H1 (cell line): ENCODE measurements around the gene KNDC1. TPM values are rescaled to one million over a fixed set of nuclear protein-coding genes. Genes with fewer than 3 reads are reported as not detected.

Experiments used
- JUND ChIP-seq: IDR thresholded peaks from 2 replicates; pipeline ENCODE4 v1.6.1; 2011; ENCODE audit warnings: mild to moderate bottlenecking, improper control_type of control experiment, low read length
- NANOG ChIP-seq: IDR thresholded peaks from 2 replicates; pipeline ENCODE4 v1.6.1; 2011; ENCODE audit warnings: low read length, low read depth, mild to moderate bottlenecking, inconsistent platforms; ENCODE audit not compliant: insufficient read depth, poor library complexity, severe bottlenecking
- PHF8 ChIP-seq: fragments of 200-600 bp; sonication (generic); conservative IDR thresholded peaks from 2 replicates; pipeline ENCODE4 v1.7.1; 2012; ENCODE audit warnings: low read depth, mild to moderate bottlenecking, inconsistent platforms, low read length, moderate library complexity
- RFX5 ChIP-seq: IDR thresholded peaks from 2 replicates; pipeline ENCODE4 v1.6.1; 2011; ENCODE audit warnings: low read depth, low read length, improper control_type of control experiment, borderline replicate concordance
- TAF7 ChIP-seq: optimal IDR thresholded peaks from 2 replicates; pipeline ENCODE3; 2011; ENCODE audit warnings: low read depth, mild to moderate bottlenecking, inconsistent platforms, low read length, moderate library complexity, borderline replicate concordance
- polyA plus RNA-seq, 7 experiments: library from polyadenylated mRNA; depleted of rRNA in 3 of 7; stranded (reverse) in 5 of 7; unstranded in 2 of 7; fragments of >200 nt in 5 of 7; fragments of 200-250 nt in 2 of 7; gene quantifications; 1 replicate in 5 of 7; 2 replicates in 1 of 7; 4 replicates in 1 of 7; pipeline versions ENCODE4 v1.2.1 to v1.2.3, GENCODE V29; 2011 to 2013; ENCODE audit warnings: missing spikeins in 2 of 7, mixed read lengths in 2 of 7
- total RNA-seq: library from RNA; stranded (reverse); fragmentation: NEBNext Ultra II Directional; extraction: Animal tissue kit (Norgen Biotek cat#: 25700); gene quantifications from 2 replicates; pipeline ENCODE4 v1.2.1, GENCODE V29; 2021

KNDC1 gene
- total and polyA plus RNA-seq, 2 of the 8 experiments (the other 6 are each of a cell fraction or from before 2014, with no cell fraction given), result 7.5 to 16.7 TPM

DNA sequence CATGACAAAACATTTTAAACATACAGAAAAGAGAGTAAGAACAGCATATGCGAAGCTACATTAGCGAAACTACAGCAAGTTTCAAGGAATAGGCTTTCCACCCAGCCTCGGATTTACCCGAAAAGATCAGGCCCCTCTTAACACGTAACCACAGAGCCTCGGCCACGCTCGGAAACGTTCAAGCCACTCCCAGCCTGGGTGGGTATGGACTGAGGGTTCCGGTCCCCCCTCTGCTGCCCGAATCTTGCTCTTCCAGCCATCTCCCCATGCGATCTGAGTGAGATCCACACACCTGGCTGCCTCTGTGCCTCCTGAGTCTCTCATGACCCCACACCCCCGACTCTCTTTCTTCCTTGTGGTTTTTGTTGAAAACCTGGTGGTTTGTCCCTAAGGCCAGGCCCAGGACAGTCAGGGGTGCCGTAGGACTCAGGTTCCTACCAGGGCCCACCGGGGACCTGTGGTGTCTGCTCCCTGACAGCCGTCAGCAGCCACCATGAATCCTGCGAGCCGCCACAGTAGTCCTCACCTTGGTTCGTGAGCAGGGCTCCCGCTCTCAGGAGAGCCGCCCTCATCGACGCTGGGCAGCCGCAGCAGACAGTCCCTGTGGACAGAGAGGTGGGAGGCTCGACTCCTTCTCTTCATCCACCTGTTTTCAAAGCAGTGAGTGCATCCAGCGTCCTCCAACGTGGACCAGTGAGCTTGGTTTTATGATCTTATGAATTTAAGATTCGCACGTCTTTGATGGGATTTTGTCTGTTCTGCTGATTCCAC, 18.5 kb downstream of the KNDC1 start (continued):
- no peak for TF ChIP-seq TAF7
- TF ChIP-seq NANOG, result no peak
- no peak for TF ChIP-seq JUND
- TF ChIP-seq PHF8, result no peak
- TF ChIP-seq RFX5, result no peak
